Effector CD4-positive, alpha-beta T cell (primary cell): Measurements from ENCODE around the gene ZNF462.
"Not testable (repeated sequence)": the region's sequence is repeated elsewhere in the genome, so short reads cannot be mapped to it uniquely, and the experiment has no call there.

Experiments
- DNase-seq: peaks from one replicate; pipeline ENCODE4 v3.0.0-alpha.2; 2020

Gene ZNF462

DNA sequence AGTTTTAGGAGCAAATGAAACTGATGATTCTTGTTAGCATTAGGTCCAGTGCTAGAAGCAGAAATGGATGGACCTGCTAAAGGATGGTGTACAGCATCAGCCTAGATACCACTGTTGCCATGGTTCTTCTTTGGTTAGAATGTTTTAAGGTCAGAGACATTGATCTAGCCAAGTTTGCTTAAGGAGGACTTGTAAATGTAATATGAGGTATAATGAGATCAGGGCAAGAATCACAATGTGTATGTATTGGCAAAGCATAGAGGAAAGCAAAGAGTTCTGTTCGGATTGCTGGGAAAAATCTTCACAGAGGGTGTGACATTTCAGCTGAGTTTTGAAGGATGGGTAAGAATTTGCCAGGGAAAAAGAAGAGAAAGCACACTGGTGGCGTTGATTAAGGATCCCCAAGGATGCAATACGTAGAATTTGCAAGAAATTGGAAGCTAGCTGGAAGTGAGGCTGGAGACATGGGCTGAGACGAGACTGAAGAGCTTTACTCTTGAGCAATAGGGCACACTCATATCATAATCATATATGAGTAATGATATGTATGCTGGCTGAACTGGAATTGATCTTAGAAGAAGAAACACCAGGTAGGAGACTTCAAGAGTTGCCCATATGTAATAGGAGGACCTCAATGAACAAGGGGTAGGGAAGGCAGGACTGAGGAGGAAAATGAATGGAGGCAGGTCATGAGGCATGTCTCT is 102.0 kb downstream of the ZNF462 start:
- DNase-seq = no peak

DNA sequence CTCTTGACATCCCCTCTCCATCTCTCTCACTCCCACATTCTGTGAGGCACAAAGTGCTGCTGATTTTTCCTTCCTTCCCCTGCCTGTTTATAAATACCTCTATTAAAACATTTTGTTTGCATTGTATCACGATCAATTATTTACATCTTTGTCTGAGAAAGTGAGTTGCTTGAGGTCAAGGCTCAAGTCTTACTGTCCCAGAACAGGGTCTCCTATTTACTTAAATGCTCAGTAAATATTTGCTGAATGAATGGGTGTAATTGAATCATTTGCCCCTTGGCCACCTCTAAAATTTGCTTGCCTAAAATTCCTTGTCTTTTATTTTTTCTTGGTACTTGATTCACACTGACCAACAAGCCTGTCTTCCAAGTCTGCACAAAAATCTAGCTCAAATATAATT is 103.5 kb downstream of the ZNF462 start:
- no peak for DNase-seq

DNA sequence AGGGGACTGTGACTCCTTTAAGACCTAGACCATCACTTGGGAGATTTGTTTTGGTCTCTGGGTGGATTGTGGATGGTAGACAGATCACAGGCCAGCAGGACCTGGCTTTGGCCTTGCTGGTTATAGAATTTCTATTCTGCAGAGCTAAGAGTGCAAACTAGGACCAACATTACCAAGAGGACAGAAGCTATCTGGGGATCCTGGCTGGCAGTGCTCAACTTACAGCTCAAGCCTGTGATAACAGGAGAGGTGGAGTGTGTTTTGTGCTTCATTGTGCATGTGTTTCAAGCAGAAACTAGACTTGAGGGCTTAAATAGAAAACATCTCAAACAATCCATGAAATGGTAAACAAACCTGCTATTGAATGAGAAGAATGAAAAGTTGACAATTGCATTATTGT is 106.7 kb downstream of the ZNF462 start:
- DNase-seq = no peak

DNA sequence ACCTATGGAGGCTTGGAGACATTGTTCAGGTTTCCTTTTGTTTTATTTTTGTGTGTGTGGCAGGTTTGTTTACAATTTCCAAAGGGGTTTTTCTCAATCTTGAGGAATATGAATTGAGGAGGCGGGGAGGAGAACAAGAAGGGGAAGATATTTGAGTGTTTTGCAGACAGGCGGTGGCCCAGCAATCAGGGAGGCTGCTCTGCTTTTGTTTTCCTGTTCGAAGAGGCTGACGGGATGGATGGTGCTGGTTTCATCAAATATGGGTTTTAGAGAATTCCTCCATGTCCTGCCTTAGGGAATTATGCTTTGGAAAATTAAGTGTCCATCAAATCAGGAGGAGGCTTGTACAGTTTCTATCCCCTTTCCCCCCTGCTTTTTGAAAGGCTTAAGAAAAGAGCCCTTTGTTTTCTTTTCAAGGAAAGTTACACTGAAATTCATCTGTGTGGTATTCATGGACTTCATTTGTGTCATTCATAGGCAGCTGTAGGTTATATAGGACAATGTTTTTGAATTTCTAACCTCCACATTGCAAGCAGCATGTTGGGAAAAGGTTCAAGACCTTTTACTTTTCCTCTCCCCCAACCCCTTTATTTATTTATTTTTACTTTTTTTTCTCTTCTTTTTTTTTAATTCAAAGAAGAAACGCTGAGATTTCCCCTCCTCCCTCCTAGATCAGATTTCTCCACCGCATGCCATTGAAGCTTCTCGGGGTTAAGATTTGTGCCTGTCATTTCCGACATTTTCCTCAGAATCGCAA is 107.4 kb downstream of the ZNF462 start:
- DNase-seq = no peak

DNA sequence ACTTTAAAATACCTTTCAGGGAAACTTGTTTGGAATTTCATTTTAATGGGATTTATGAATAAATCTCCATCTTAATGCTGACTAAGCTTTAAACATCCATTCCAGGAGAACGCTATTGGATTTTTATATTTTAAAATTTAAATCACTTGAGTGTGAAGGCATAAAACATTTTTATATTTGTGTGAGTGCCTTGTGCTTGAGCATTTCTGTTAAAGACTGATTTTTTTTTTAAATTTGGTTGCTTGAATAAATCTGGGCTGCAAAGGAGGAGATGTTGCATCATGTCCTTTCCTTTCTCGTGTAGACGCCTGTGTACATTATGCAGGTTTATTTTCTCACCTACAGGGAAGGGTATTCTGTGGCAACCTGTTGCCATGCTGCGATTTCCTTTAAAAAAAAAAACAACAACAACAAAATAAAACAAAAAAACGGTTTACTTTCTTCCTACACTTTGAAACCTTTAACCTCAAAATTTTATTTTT is 108.1 kb downstream of the ZNF462 start:
- no peak for DNase-seq

DNA sequence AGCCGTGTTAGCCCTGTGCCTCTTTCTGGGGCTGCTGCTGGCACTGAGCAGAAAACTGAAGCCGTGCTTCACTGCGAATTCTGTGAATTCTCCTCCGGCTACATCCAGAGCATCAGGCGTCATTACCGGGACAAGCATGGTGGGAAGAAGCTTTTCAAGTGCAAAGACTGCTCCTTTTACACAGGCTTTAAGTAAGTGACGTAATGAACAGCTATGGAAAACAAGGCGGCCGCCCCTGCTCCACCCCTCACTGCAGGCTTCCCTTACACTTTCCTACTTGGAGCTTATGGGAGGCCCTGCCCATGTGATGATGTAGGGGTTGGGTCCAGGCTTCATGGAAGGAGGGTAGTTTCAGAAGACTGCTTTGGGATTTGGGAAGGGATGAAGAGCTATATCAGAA is 109.1 kb downstream of the ZNF462 start:
- DNase-seq = no peak

DNA sequence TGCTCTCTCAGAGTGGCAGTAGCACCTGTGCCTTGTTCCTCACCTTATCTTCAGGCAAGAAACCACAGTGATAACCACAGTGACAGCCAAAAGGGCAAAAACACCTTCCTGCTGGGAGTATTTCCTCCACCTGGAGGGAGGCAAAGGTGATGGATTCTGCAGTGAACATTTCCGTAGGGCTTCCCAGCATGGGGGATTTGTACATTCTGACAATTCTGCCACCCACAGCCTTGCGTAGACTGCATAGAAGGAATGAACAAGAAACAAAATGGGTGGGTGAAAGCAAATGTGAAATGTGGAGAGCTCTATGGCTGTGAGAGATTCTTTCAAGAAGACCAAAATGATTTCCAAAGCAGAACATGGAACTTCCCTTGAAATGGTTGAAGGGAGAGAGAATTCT is 111.4 kb downstream of the ZNF462 start:
- no peak for DNase-seq

DNA sequence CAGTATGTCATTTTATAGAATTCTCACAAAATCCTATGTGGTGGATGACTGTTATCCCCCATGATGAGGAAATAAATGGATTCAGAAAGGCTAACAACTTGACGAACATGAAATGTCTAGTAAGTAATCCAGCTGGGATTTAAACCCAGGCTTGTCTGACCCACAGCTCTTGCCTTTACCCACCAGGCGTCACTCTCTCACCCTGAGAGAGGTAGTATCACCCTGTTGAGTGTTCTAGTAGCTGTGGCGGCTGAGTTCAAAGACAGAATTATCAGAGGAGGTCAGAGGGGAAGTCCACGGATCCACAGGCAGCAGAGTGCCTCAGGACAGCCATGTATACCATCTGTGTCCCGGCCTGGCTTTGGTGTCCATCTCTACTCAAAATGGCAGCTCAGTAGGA is 113.8 kb downstream of the ZNF462 start:
- DNase-seq = no peak

DNA sequence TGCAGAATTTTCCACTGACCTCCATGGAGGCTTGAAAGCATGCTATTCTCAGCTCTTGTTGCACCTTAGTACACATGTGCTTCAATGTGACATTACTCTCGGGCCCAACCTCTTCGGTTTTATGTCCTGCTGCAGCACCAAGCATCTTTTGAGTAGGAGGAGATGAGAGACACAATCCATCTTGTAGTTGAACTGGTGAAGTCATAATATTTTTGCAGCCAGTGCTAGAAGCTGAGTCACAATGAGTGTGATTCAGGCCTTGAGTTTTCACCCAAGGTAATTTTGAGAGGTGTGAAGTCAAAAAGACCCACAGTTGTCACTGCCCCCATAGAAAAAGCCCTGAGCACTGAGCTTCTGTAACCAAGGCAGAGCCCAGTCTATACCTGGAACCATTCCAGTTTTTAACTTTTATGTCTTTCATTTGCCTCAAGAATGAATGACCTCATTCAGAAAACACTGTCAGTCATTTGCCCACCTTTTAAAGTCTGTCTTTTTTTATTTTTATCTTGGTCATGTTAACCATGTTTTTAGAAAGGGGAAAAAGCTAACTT is 117.7 kb downstream of the ZNF462 start:
- no peak for DNase-seq

DNA sequence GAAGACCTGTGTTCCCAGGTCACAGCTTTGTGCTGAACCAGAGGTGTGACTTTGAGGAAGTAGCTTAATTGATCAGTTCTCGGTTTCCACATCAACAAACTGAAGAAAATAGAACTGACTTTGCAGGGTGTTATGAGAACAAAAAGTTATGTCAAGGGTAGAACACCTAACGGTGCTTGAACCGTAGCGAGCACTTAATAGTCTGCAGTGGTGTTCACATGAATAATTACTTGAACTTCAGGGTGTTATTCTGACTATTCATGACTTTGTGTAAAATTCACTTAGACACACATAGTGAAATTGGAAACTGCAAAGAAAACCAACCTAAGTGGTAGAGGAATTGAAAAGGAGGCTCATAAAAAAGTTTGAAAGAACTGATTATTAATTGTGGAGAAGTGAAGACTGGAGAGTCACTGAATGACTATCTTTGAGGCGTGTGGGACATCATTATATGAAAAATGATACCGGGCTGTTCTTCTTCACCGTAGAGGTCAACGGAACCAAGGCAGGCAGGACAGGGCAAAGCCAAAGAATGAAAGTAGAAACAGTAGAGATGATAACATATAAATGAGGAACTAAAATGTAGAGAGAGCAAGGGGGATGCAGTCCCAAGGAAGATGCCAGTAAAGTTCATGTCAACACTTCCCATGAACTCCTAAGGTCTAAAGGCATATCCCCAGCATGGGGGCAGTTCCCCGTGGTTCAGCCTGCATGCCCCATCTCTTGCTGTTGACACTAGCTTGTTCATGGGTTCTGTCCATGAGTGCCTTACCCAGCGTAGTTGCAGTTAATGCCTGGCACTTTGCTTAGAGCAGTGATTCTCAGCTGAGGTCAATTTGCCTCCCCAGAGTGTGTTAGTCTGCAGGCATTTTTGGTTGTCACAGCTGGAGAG is 118.7 kb downstream of the ZNF462 start:
- no peak for DNase-seq

DNA sequence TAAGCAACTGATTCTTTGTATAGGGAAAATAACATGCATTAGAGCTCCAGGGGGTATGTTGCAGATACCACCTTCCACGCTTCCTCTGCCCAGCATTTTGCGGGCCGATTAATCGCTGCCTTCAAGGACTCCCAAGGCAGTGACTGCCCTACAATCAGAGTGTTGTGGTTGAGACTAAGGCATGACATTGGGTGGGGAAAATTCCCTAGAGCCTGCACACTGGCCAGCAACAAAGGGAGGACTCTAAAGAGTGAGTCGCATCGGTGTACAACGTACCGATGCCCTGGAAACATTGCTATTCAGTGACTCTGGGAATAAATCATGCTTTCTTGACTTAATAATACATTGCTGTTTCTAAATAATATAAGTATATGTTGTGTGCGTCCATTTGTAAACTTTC is 119.7 kb downstream of the ZNF462 start:
- DNase-seq = no peak

DNA sequence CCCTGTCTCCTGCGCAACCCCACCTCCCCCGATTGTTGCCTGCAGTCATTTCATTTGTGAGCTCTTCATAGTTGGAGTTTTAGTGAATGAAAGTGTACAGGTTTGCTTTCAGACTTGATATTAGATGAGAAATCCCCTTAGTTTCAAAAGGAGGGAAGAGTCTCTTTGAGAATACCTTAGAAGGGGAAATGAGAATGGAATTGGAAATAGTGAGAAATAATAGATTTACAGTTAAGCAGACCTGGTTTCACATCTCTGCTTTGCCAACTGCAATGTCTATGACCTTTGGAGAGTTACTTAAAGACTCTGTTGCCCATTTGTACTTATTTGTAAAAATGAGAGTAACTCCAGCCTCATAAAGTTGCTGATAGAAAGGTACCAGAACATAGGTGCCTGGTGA is 120.4 kb downstream of the ZNF462 start:
- DNase-seq = no peak

DNA sequence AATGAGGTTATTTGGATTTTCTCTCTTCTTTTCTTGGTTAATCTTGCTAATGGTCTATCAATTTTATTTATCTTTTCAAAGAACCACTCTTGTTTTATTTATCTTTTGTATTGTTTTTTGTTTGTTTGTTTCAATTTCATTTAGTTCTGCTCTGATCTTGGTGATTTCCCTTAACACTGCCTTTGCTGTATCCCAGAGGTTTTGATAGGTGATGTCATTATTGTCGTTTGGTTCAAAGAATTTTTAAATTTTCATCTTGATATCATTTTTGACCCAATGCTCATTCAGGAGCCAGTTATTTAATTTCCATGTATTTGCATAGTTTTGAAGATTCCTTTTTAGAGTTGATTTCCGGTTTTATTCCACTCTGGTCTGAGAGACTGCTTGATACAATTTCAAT is 126.9 kb downstream of the ZNF462 start:
- DNase-seq = not testable (repeated sequence)

DNA sequence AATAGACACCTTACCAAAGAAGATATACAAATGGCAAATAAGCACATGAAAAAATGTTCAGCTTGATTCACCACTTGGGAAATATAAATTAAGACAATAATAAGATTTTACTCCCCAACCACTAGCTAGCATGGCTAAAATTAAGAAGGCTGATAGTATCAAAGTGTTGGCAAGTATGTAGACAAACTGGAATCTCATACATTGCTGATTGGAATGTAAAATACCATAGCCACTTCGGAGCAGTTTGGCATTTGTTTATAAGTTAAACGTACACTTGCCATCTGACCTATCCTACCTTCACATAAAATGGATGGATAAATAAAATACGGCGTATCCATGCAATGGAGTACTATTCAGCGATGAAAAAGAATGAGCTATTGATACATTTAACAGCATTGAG is 129.2 kb downstream of the ZNF462 start:
- no peak for DNase-seq

DNA sequence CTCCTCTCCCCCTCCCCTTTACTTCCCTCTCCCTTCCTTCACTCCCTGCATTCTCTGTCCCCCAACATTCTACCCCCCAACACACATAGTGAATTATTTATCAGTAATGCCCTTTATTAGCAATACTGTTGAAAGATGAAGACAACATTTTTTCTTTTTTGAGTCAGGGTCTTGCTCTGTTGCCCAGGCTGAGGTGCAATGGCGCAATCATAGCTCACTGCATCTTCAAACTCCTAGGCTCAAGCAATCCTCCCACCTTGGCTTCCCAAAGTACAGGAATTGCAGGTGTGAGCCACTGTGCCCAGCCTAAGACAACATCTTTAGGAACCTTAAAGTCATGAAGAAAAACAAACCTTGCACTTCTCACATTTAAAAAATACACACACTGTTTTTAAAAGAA is 130.6 kb downstream of the ZNF462 start:
- no peak for DNase-seq

DNA sequence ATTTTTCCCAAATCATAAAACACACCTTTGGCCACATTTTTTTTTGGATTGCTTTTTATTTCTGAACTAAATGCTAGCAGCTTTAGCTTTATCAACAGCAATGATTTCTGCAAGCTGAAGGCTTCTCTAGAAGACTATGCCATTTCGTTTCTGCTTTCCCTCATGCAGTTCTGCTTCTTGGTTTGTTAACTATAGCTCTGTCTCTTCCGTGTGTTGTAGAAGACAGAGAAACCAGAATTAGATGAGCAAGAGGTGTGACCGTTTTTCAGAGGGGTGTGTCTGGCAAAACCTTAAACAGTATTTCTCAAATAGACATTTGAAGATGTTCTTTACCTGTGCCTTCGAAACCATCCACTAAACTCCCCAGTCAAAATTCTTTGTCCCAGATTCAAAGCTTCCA is 131.5 kb downstream of the ZNF462 start:
- no peak for DNase-seq

DNA sequence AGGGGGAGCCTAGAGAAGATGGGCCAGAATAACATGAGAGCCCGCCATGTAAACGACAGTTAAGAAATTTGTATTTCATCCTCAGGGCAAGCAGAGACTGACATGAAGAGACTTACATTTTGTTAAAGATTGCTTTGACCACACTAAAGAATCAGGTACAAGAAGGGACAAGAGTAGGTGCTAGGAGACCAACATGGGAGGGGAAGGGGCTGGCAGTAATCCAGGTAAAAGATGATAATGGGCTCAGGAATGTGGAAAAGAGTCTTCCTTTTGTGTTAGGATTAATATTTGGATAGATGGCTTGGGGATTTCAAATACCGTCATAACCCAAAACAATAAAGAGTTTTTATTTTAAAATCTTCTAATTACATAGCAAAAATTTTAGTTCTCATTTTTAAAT is 137.3 kb downstream of the ZNF462 start:
- no peak for DNase-seq

DNA sequence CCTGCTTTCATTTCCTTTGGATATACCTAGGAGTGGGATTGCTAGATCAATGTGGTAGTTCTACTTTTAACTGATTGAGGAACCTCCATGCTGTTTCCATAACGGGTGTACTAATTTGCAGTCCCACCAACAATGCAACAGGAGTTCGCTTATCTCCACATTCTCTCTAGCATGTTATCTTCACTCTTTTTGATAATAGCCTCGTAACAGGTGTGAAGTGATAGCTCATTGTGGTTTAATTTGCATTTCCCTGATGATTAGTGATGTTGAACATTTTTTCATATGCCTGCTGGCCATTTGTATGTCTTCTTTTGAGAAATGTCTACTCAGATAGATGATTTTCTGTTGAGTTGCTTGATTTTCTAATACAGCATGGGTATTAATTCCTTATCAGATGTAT is 142.2 kb downstream of the ZNF462 start:
- DNase-seq = no peak

DNA sequence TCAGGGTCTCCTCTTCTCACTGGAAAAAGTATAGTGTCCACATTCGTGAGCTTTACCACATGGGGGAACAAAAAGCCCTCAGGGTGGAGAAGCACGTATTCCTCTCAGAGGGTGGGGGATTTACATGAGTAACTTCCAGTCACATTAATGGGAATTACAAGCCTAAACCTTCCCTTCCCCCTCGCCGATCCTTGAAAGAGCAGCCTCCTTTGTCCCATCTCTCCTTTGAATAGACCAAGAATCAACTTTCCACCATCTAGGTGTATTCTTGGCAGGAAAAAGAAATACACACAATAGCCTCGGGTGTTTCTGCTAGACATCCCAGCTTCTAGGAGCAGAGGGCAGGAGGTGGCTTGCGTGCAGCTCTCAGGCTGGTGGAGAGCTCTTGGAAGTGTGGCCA is 144.4 kb downstream of the ZNF462 start:
- DNase-seq = no peak

DNA sequence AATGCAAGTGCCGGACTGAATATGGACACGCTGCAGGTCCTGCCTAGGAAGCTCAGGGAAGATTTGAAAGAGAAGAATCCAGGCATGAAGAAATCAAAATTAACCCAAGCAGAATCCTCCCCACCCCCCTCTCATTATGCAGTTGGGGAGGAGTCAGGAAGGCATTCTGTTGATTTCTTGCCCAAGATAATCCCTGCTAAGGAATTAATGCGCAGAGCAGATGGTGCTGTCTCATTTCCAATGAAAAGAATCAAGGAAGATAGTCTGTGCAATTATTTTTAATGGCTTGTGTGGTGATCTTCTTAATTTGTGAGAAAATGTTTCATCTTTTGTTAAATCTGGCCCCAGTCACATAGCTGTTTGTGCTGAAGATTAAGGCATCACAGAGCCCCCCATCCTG is 145.0 kb downstream of the ZNF462 start:
- DNase-seq = no peak

DNA sequence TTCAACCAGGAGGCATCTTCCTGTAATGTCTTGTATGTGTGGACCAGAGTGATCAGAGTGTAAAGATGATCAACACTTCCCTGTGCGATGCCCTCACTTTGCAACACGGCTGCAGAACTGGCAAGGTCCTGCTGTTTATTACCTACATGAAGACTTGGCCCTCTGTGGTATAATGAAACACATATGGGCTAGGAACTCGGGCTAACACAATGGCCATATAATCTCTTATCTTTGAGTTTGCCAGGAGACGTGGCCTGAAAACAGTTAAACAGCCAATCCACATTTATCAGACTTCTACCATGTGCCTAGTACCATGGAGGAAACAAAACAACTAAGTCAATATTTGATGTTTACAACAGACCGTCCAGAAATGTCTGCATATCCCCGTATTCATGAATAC is 145.5 kb downstream of the ZNF462 start:
- DNase-seq = no peak

DNA sequence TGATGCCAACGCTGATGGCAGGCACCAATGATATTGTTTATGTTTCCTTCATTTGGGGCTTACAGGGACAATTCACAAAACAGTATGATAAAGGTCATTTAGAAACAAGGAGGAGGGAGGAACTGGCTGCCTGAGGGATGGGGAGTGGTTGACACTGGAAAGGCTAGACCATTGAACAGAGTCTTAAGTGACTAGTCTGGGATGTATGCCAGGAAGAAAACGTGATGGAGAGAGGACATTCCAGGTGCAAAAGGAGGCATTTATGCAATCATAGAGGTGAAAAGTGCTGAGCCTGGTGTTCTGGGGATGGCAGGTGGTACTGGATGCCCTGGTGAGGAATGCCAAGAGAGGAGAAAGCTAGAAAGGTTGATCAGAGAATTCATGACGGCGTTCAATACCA is 153.4 kb downstream of the ZNF462 start:
- DNase-seq = no peak

DNA sequence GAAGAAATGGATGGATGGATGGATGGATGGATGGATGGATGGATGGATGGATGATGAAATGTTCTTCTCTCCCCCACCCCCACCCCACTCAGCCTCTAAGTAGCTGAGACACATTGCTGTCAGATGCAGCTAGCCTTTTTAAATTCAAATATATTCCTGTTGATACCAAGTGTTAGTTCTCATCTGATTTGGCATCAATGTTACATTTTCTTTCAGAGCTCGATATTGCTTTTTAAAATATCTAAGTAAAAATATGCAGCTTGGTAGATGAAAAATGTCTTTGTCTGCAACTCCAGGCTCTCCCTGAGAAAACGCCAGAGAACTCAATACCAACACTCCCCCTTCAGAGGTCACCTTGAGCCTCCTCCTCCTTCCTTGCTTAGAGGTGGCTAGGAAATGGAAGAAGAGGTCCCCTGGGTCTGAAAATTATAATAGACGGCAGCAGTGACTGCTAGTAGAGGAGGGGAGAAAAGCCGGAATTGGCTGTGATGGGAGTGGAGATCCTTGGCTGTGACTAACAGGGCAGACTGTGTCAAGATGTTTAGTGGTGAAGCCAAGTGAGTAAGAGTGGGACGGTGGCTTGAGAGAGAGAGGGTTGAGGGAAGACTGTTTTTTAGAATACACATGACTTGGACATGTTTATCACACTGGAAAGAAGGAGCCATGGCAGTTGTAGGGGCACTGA is 156.0 kb downstream of the ZNF462 start:
- no peak for DNase-seq
